Erythroblast (primary cell): ENCODE measurements around the gene ADD3.
A peak's percentile ranks its signal among the peaks of the same experiment; 100 is the strongest.

ENCODE experiments used
- DNase-seq, 2 experiments: peaks; one replicate each; lab custom pipeline; 2025; lab: John Stamatoyannopoulos, UW
- GATA1 ChIP-seq: IDR thresholded peaks from 2 replicates; pipeline ENCODE4 v1.6.1; 2011; ENCODE audit warnings: low read depth, mild to moderate bottlenecking, control low read depth, low read length, moderate library complexity
- POLR2A ChIP-seq: IDR thresholded peaks from 2 replicates; pipeline ENCODE4 v1.6.1; 2011; ENCODE audit warnings: mild to moderate bottlenecking, low read length

ADD3 gene

GRCh38 chr10:110002801-110003523 is 4.8 kb upstream of the ADD3 start:
- no peak for TF ChIP-seq GATA1
- no peak for TF ChIP-seq POLR2A
- DNase-seq = no peak

GRCh38 chr10:110003524-110003885 is 4.3 kb upstream of the ADD3 start:
- DNase-seq = no peak
- TF ChIP-seq POLR2A = no peak
- no peak for TF ChIP-seq GATA1

- no peak for TF ChIP-seq POLR2A
- no peak for TF ChIP-seq GATA1
- peak in 1 of 2 experiments; percentile 27 for DNase-seq
Observed at GRCh38 chr10:110005719-110006118, 2.1 kb upstream of the ADD3 start.

- TF ChIP-seq GATA1 = no peak
- TF ChIP-seq POLR2A = no peak
- DNase-seq = peak; percentile 48 to 50
Observed at GRCh38 chr10:110006358-110007160, 1.2 kb upstream of the ADD3 start.

GRCh38 chr10:110007161-110007700 is 553 bp upstream of the ADD3 start:
- peak in 1 of 2 experiments; percentile 76 for DNase-seq
- no peak for TF ChIP-seq GATA1

- peak; percentile 72 to 75 for DNase-seq
- no peak for TF ChIP-seq POLR2A
- TF ChIP-seq GATA1 = no peak
Observed at GRCh38 chr10:110008518-110009339, 945 bp downstream of the ADD3 start.

GRCh38 chr10:110009736-110010475 is 2.1 kb downstream of the ADD3 start:
- DNase-seq = peak; percentile 58 to 73
- TF ChIP-seq GATA1 (no peak), POLR2A (no peak)

GRCh38 chr10:110010486-110011378 is 2.9 kb downstream of the ADD3 start:
- TF ChIP-seq GATA1 (no peak), POLR2A (no peak)
- DNase-seq = no peak

GRCh38 chr10:110011681-110012080 is 3.9 kb downstream of the ADD3 start:
- no peak for TF ChIP-seq POLR2A
- TF ChIP-seq GATA1 = no peak
- peak in 1 of 2 experiments; percentile 27 for DNase-seq

GRCh38 chr10:110013630-110014293 is 6.0 kb downstream of the ADD3 start:
- no peak for DNase-seq
- TF ChIP-seq POLR2A = no peak
- no peak for TF ChIP-seq GATA1

GRCh38 chr10:110016039-110016438 is 8.3 kb downstream of the ADD3 start:
- DNase-seq = peak; percentile 27 to 47
- no peak for TF ChIP-seq POLR2A
- no peak for TF ChIP-seq GATA1
